WERI-Rb-1 (cell line): ENCODE measurements around the gene RAD51.

ENCODE experiments used
- DNase-seq: peaks from one replicate; pipeline ENCODE4 v3.0.0-alpha.2; 2020
- H3K27ac ChIP-seq: fragments of 250-450 bp; sonication (Bioruptor Pico); 2 replicates; pipeline ENCODE4 v1.5.1; 2020; ENCODE audit warnings: mild to moderate bottlenecking, moderate library complexity
- H3K27me3 ChIP-seq: fragments of 250-450 bp; sonication (Bioruptor Pico); 2 replicates; pipeline ENCODE4 v1.5.1; 2021; ENCODE audit warnings: mild to moderate bottlenecking, low read depth, moderate library complexity; ENCODE audit not compliant: insufficient read depth, severe bottlenecking
- H3K36me3 ChIP-seq: fragments of 250-450 bp; sonication (Bioruptor Pico); 2 replicates; pipeline ENCODE4 v1.5.1; 2020; ENCODE audit warnings: mild to moderate bottlenecking, moderate library complexity
- H3K4me3 ChIP-seq: 2 replicates; pipeline ENCODE4 v1.5.1; 2011; ENCODE audit warnings: low read depth, mild to moderate bottlenecking, control low read depth, low read length
- H3K9me3 ChIP-seq: fragments of 250-450 bp; sonication (Bioruptor Pico); 2 replicates; pipeline ENCODE4 v1.5.1; 2021; ENCODE audit warnings: mild to moderate bottlenecking, moderate library complexity; ENCODE audit not compliant: severe bottlenecking
- TF ChIP-seq, protein P1 (sequence below): IDR thresholded peaks from 2 replicates; pipeline ENCODE4 v1.5.1; 2011; ENCODE audit warnings: low read depth, mild to moderate bottlenecking, control low read depth, inconsistent platforms, low read length

Gene RAD51

DNA sequence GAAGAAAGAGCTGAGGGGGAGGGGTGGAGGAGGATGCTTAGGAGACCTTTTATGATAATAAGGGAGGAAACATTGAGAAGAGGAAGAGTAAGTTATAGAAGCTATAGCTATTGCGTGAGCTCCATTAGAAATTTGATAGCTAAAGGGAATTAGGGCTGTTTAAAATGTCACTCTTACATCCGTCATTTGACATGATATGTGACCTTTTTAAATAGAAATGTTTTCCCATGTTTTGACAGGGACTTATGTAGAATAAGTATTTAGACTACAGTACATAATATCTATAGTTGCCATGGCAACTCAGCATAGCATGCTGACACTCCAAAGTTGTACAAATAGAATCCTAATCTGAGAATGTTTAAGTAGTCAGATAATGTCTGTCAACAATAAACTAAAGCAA is 19.2 kb downstream of the RAD51 start:
- Histone ChIP-seq H3K9me3 (no peaks in the 10 kb centered on the region), H3K27me3 (no peaks in the 10 kb centered on the region), H3K4me3 (no peak overlapping the region), H3K36me3 (peaks cover 55% of the 10 kb centered on the region), H3K27ac (no peak overlapping the region)
- TF ChIP-seq, protein P1, sequence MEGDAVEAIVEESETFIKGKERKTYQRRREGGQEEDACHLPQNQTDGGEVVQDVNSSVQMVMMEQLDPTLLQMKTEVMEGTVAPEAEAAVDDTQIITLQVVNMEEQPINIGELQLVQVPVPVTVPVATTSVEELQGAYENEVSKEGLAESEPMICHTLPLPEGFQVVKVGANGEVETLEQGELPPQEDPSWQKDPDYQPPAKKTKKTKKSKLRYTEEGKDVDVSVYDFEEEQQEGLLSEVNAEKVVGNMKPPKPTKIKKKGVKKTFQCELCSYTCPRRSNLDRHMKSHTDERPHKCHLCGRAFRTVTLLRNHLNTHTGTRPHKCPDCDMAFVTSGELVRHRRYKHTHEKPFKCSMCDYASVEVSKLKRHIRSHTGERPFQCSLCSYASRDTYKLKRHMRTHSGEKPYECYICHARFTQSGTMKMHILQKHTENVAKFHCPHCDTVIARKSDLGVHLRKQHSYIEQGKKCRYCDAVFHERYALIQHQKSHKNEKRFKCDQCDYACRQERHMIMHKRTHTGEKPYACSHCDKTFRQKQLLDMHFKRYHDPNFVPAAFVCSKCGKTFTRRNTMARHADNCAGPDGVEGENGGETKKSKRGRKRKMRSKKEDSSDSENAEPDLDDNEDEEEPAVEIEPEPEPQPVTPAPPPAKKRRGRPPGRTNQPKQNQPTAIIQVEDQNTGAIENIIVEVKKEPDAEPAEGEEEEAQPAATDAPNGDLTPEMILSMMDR: no peak
- DNase-seq: no peak

DNA sequence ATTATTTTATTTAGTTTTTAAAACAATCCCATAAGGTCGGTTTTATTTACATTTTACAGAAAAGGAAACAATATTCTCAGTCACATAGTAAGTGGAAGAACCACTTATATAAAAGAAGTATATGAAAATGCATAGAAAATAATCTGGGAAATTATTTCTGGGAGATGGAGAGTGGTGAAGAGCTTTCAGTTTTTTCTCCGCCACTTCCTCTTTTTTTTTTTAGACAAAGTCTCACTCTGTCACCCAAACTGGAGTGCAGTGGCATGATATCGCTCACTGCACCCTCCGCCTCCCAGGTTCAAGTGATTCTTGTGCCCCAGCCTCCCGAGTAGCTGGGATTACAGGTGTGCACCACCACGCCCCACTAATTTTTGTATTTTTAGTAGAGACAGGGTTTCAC is 21.2 kb downstream of the RAD51 start:
- TF ChIP-seq, protein P1: no peak
- no peak overlapping the region for H3K4me3 ChIP-seq
- no peaks in the 10 kb centered on the region for H3K9me3 ChIP-seq
- DNase-seq: no peak
- H3K27me3 ChIP-seq: no peaks in the 10 kb centered on the region
- H3K36me3 ChIP-seq: peaks cover 53% of the 10 kb centered on the region
- H3K27ac ChIP-seq: no peak overlapping the region

DNA sequence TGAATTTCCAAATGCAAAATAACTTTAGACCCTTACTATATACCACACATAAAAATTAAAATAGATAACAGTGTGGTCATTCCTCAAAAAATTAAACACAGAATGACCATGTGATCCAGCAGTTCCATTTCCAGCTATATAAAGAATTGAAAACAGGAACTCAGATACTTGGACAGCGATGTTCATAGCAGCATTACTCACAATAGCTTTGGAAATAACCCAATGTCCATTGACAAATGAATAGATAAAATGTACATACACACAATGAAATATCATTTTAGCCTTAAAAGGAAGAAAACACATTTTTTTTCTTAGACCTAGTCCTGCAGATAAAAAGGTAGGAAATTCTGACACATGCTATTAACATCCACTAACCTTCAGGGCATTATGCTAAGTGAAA is 26.7 kb downstream of the RAD51 start:
- no peaks in the 10 kb centered on the region for H3K9me3 ChIP-seq
- H3K27ac ChIP-seq: no peak overlapping the region
- no peak overlapping the region for H3K4me3 ChIP-seq
- H3K27me3 ChIP-seq: no peaks in the 10 kb centered on the region
- DNase-seq: no peak
- TF ChIP-seq, protein P1: no peak
- peaks cover 45% of the 10 kb centered on the region for H3K36me3 ChIP-seq

DNA sequence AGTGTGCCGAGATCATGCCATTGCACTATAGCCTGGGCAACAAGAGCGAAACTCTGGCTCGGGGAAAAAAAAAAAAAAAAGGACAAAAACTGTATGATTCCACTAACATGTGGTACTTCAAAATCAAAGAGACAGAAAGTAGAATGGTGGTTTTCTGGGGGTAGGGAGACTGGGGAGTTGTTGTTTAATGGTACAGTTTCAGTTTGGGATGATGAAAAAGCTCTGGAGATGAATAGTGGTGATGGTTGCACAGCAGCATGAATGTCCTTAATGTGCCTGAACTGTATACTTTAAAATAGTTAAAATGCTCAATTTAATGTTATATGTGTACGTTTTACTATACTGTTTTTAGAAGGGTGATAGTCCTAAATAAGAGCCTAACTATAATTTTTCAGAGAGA is 27.4 kb downstream of the RAD51 start:
- Histone ChIP-seq H3K27me3 (no peaks in the 10 kb centered on the region), H3K27ac (no peak overlapping the region), H3K9me3 (no peaks in the 10 kb centered on the region), H3K36me3 (peaks cover 41% of the 10 kb centered on the region), H3K4me3 (no peak overlapping the region)
- DNase-seq: no peak
- TF ChIP-seq, protein P1: no peak

DNA sequence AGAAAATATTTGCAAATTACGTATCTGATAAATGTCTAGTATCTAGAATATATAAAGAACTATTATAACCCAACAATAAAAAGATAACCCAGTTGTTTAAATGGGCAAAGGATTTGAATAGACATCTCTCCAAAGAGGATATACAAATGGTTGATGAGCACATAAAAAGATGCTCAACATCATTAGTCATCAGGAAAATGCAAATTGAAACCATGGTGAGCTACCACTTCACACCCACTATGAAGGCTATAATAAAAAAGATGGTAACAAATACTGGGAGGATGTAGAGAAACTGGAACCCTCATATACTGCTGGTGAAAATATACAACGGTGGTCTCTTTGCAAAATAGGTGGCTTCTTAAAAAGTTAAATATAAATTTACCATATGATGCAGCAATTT is 28.0 kb downstream of the RAD51 start:
- Histone ChIP-seq H3K9me3 (no peaks in the 10 kb centered on the region), H3K27ac (no peak overlapping the region), H3K4me3 (no peak overlapping the region), H3K36me3 (peaks cover 37% of the 10 kb centered on the region), H3K27me3 (no peaks in the 10 kb centered on the region)
- DNase-seq: no peak
- TF ChIP-seq, protein P1: no peak

DNA sequence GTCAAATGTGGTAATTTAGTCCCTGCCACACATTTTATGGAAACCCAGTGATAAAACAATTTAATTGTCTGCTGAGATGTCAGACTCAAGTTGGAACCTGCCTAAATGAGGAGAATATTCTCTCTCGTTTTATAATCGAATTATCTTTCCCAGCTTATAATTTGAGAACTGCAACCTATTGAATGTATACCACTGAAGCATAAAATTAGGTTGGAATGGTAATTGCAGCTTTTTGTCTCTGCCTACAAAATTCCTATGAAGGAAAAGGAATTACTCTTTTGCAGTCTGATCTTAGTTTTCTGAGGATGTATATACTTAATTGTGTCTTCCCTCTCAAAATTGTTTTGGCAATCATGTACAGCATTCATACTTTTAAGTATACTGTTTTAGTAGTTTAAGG is 28.9 kb downstream of the RAD51 start:
- peaks cover 37% of the 10 kb centered on the region for H3K36me3 ChIP-seq
- H3K4me3 ChIP-seq: no peak overlapping the region
- no peak overlapping the region for H3K27ac ChIP-seq
- no peaks in the 10 kb centered on the region for H3K27me3 ChIP-seq
- TF ChIP-seq, protein P1: no peak
- no peaks in the 10 kb centered on the region for H3K9me3 ChIP-seq
- no peak for DNase-seq
